ENCODE results near the gene OR1D2. TPM values are rescaled to one million over a fixed set of nuclear protein-coding genes. Genes with fewer than 3 reads are reported as not detected.

OR1D2 gene
- total and polyA plus RNA-seq, 2 of the 13 experiments (the other 11 are each of a cell fraction or from before 2014, with no cell fraction given), result not detected

GRCh38 chr17:3048727-3049471, 55.3 kb downstream of the OR1D2 start (continued):
- no peak for TF ChIP-seq HNF4G (IDR thresholded peaks at IDR 0.05; ENCODE audit: borderline replicate concordance, low read depth, low read length)
- no peak for TF ChIP-seq HNF4G (CRISPR knock-in tag; IDR thresholded peaks at IDR 0.05; ENCODE audit: borderline replicate concordance, low read depth)
- TF ChIP-seq ZNF256 (CRISPR knock-in tag; conservative IDR thresholded peaks at IDR 0.05), result no peak
- no peak for TF ChIP-seq ZNF792 (CRISPR knock-in tag; IDR thresholded peaks at IDR 0.05)
- peak; percentile 91 for TF ChIP-seq GABPB1 (CRISPR knock-in tag; IDR thresholded peaks at IDR 0.05)
- 0 out of 2 replicates have a peak, but pooled peaks have one; percentile 58 for TF ChIP-seq MIER2 (CRISPR knock-in tag; IDR thresholded peaks at IDR 0.05)
- TF ChIP-seq ATF5 (CRISPR knock-in tag; IDR thresholded peaks at IDR 0.05; ENCODE audit: low read depth), result no peak
- no peak for TF ChIP-seq ZNF770 (CRISPR knock-in tag; IDR thresholded peaks at IDR 0.05)
- peak; percentile 57; the same call in 1 of the 2 replicates for TF ChIP-seq KDM5B (CRISPR knock-in tag; IDR thresholded peaks at IDR 0.05; ENCODE audit: borderline replicate concordance)
- no peak for TF ChIP-seq ZNF441 (CRISPR knock-in tag; IDR thresholded peaks at IDR 0.05; ENCODE audit: borderline replicate concordance)
- TF ChIP-seq RFX5 (IDR thresholded peaks at IDR 0.05; ENCODE audit: low read depth, low read length), result peak; percentile 61
- peak; percentile 83 for TF ChIP-seq KDM2A (CRISPR knock-in tag; IDR thresholded peaks at IDR 0.05; ENCODE audit: borderline replicate concordance, low read depth)
- TF ChIP-seq ZNF619 (CRISPR knock-in tag; IDR thresholded peaks at IDR 0.05), result 0 out of 2 replicates have a peak, but pooled peaks have one; percentile 26
- peak; percentile 49; the same call in 1 of the 2 replicates for TF ChIP-seq HNRNPL (IDR thresholded peaks at IDR 0.05; ENCODE audit: low read depth, low read length)
- TF ChIP-seq THAP9 (CRISPR knock-in tag; IDR thresholded peaks at IDR 0.05; ENCODE audit: borderline replicate concordance), result peak; percentile 48; the same call in 1 of the 2 replicates
- TF ChIP-seq ZNF562 (CRISPR knock-in tag; IDR thresholded peaks at IDR 0.05; ENCODE audit: borderline replicate concordance), result no peak
- TF ChIP-seq MTF1 (CRISPR knock-in tag; IDR thresholded peaks at IDR 0.05), result no peak
- TF ChIP-seq ZNF839 (CRISPR knock-in tag; IDR thresholded peaks at IDR 0.05; ENCODE audit: borderline replicate concordance), result 0 out of 2 replicates have a peak, but pooled peaks have one; percentile 11
- TF ChIP-seq REPIN1 (CRISPR knock-in tag; IDR thresholded peaks at IDR 0.05; ENCODE audit: borderline replicate concordance, low read depth), result 0 out of 2 replicates have a peak, but pooled peaks have one; percentile 64
- no peak for TF ChIP-seq FOXJ3 (CRISPR knock-in tag; IDR thresholded peaks at IDR 0.05; ENCODE audit: borderline replicate concordance)
- TF ChIP-seq POLR2A (IDR thresholded peaks at IDR 0.05; ENCODE audit: insufficient read depth in 1 of 2, low read depth in 2 of 2, low read length in 2 of 2), result peak in 1 of 2 experiments; percentile 57; a peak in 1 of 4 replicates
